HepG2 (cell line): ENCODE data around the gene GAN. TPM values are rescaled to one million over a fixed set of nuclear protein-coding genes. Genes with fewer than 3 reads are reported as not detected.
A peak's percentile ranks its signal among the peaks of the same experiment; 100 is the strongest.

Experiments
- CTCF ChIP-seq: sonication (generic); formaldehyde crosslinking; IDR thresholded peaks from 2 replicates; pipeline ENCODE4 v1.5.0; 2020; ENCODE audit warnings: mild to moderate bottlenecking, missing genetic modification reagents, moderate library complexity
- HMG20B ChIP-seq: conservative IDR thresholded peaks from 2 replicates; pipeline ENCODE4 v1.6.1; 2016; ENCODE audit warnings: missing genetic modification reagents, missing compliant biosample characterization
- NFATC3 ChIP-seq: sonication (generic); formaldehyde crosslinking; IDR thresholded peaks from 2 replicates; pipeline ENCODE4 v1.5.1; 2020; ENCODE audit warnings: mild to moderate bottlenecking, missing genetic modification reagents
- NONO ChIP-seq, 2 experiments: fragments of 450-650 bp in 1 of 2; sonication (generic) in 1 of 2; formaldehyde crosslinking in 1 of 2; IDR thresholded peaks in 1 of 2; conservative IDR thresholded peaks in 1 of 2; 2 replicates each; pipeline versions ENCODE4 v1.6.1 to v1.8.0; 2017 to 2022; ENCODE audit warnings: mild to moderate bottlenecking in 1 of 2, missing genetic modification reagents in 1 of 2, moderate library complexity in 1 of 2
- PBX3 ChIP-seq: sonication (generic); formaldehyde crosslinking; IDR thresholded peaks from 2 replicates; pipeline ENCODE4 v1.8.1; 2023; ENCODE audit warnings: missing genetic modification reagents, inconsistent platforms, borderline replicate concordance
- PHF21A ChIP-seq: sonication (generic); formaldehyde crosslinking; IDR thresholded peaks from 2 replicates; pipeline ENCODE4 v1.5.0; 2020; ENCODE audit warnings: mild to moderate bottlenecking, missing genetic modification reagents
- SRF ChIP-seq: IDR thresholded peaks from 2 replicates; pipeline ENCODE4 v1.6.1; 2011; ENCODE audit warnings: mild to moderate bottlenecking, low read depth, low read length, moderate library complexity
- ZNF160 ChIP-seq: sonication (generic); formaldehyde crosslinking; IDR thresholded peaks from 2 replicates; pipeline ENCODE4 v1.8.0; 2022; ENCODE audit warnings: mild to moderate bottlenecking, inconsistent platforms, missing genetic modification reagents
- ZNF24 ChIP-seq: fragments of 450-650 bp; IDR thresholded peaks from 2 replicates; pipeline ENCODE4 v1.6.1; 2017; ENCODE audit warnings: antibody characterized with exemption, mild to moderate bottlenecking
- ZNF44 ChIP-seq: sonication (generic); formaldehyde crosslinking; IDR thresholded peaks from 2 replicates; pipeline ENCODE4 v1.5.1; 2020; ENCODE audit warnings: mild to moderate bottlenecking, missing genetic modification reagents
- ZNF558 ChIP-seq: sonication (generic); formaldehyde crosslinking; IDR thresholded peaks from 2 replicates; pipeline ENCODE4 v1.9.0; 2022; ENCODE audit warnings: mild to moderate bottlenecking, missing genetic modification reagents, borderline replicate concordance
- ZNF660 ChIP-seq: sonication (generic); formaldehyde crosslinking; IDR thresholded peaks from 2 replicates; pipeline ENCODE4 v1.5.1; 2020; ENCODE audit warnings: mild to moderate bottlenecking, low read depth, missing genetic modification reagents, borderline replicate concordance
- polyA plus RNA-seq, 8 experiments: library from polyadenylated mRNA; depleted of rRNA in 3 of 8; stranded (reverse) in 7 of 8; unstranded in 1 of 8; fragments of >200 nt; fragmentation: Illumina TruSeq in 4 of 8; extraction: Trizol in 4 of 8; gene quantifications; 2 replicates each; pipeline versions ENCODE4 v1.2.1 to v1.2.3, GENCODE V29; 2011 to 2016; ENCODE audit warnings: low read depth in 4 of 8, missing spikeins in 1 of 8, mixed read lengths in 1 of 8; ENCODE audit not compliant: insufficient read depth in 1 of 8
- total RNA-seq, 5 experiments: library from RNA; depleted of rRNA; stranded (reverse); fragments of >200 nt; fragmentation: Illumina TruSeq; extraction: Trizol; gene quantifications; 2 replicates each; pipeline ENCODE4 v1.2.3, GENCODE V29; 2016; ENCODE audit warnings: low read depth in 1 of 5
- TF ChIP-seq, protein P1 (sequence below): sonication (generic); formaldehyde crosslinking; IDR thresholded peaks from 2 replicates; pipeline ENCODE4 v1.4.0; 2020; ENCODE audit warnings: missing genetic modification reagents
- TF ChIP-seq, protein P2 (sequence below): sonication (generic); formaldehyde crosslinking; IDR thresholded peaks from 2 replicates; pipeline ENCODE4 v1.9.0; 2021; ENCODE audit warnings: mild to moderate bottlenecking, missing genetic modification reagents
- TF ChIP-seq, protein P3 (sequence below): sonication (generic); formaldehyde crosslinking; IDR thresholded peaks from 2 replicates; pipeline ENCODE4 v1.8.1; 2023; ENCODE audit warnings: mild to moderate bottlenecking, moderate library complexity, missing genetic modification reagents

The GAN gene
- total and polyA plus RNA-seq, 2 of the 13 experiments (the other 11 are each of a cell fraction or from before 2014, with no cell fraction given), result 4.3 to 11.0 TPM

- TF ChIP-seq HMG20B (CRISPR knock-in tag), result no peak
- no peak for TF ChIP-seq ZNF160
- TF ChIP-seq NONO (IDR thresholded peaks at IDR 0.05), result no peak
- peak; percentile 92 for TF ChIP-seq NONO (CRISPR knock-in tag; conservative IDR thresholded peaks at IDR 0.05)
- TF ChIP-seq ZNF660, result no peak
- TF ChIP-seq, protein P1, sequence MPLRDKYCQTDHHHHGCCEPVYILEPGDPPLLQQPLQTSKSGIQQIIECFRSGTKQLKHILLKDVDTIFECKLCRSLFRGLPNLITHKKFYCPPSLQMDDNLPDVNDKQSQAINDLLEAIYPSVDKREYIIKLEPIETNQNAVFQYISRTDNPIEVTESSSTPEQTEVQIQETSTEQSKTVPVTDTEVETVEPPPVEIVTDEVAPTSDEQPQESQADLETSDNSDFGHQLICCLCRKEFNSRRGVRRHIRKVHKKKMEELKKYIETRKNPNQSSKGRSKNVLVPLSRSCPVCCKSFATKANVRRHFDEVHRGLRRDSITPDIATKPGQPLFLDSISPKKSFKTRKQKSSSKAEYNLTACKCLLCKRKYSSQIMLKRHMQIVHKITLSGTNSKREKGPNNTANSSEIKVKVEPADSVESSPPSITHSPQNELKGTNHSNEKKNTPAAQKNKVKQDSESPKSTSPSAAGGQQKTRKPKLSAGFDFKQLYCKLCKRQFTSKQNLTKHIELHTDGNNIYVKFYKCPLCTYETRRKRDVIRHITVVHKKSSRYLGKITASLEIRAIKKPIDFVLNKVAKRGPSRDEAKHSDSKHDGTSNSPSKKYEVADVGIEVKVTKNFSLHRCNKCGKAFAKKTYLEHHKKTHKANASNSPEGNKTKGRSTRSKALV, result no peak
- TF ChIP-seq NFATC3 (CRISPR knock-in tag), result no peak
- TF ChIP-seq PHF21A (CRISPR knock-in tag), result peak; percentile 55; the same call in 1 of the 2 replicates
- no peak for TF ChIP-seq CTCF (CRISPR knock-in tag)
- no peak; the same call in 1 of the 2 replicates for TF ChIP-seq PBX3 (CRISPR knock-in tag)
- TF ChIP-seq, protein P2, sequence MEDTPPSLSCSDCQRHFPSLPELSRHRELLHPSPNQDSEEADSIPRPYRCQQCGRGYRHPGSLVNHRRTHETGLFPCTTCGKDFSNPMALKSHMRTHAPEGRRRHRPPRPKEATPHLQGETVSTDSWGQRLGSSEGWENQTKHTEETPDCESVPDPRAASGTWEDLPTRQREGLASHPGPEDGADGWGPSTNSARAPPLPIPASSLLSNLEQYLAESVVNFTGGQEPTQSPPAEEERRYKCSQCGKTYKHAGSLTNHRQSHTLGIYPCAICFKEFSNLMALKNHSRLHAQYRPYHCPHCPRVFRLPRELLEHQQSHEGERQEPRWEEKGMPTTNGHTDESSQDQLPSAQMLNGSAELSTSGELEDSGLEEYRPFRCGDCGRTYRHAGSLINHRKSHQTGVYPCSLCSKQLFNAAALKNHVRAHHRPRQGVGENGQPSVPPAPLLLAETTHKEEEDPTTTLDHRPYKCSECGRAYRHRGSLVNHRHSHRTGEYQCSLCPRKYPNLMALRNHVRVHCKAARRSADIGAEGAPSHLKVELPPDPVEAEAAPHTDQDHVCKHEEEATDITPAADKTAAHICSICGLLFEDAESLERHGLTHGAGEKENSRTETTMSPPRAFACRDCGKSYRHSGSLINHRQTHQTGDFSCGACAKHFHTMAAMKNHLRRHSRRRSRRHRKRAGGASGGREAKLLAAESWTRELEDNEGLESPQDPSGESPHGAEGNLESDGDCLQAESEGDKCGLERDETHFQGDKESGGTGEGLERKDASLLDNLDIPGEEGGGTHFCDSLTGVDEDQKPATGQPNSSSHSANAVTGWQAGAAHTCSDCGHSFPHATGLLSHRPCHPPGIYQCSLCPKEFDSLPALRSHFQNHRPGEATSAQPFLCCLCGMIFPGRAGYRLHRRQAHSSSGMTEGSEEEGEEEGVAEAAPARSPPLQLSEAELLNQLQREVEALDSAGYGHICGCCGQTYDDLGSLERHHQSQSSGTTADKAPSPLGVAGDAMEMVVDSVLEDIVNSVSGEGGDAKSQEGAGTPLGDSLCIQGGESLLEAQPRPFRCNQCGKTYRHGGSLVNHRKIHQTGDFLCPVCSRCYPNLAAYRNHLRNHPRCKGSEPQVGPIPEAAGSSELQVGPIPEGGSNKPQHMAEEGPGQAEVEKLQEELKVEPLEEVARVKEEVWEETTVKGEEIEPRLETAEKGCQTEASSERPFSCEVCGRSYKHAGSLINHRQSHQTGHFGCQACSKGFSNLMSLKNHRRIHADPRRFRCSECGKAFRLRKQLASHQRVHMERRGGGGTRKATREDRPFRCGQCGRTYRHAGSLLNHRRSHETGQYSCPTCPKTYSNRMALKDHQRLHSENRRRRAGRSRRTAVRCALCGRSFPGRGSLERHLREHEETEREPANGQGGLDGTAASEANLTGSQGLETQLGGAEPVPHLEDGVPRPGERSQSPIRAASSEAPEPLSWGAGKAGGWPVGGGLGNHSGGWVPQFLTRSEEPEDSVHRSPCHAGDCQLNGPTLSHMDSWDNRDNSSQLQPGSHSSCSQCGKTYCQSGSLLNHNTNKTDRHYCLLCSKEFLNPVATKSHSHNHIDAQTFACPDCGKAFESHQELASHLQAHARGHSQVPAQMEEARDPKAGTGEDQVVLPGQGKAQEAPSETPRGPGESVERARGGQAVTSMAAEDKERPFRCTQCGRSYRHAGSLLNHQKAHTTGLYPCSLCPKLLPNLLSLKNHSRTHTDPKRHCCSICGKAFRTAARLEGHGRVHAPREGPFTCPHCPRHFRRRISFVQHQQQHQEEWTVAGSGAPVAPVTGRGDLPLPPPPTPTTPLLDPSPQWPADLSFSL (CRISPR knock-in tag), result no peak
- peak; percentile 77 for TF ChIP-seq SRF
- no peak; the same call in 1 of the 2 replicates for TF ChIP-seq ZNF24
- TF ChIP-seq, protein P3, sequence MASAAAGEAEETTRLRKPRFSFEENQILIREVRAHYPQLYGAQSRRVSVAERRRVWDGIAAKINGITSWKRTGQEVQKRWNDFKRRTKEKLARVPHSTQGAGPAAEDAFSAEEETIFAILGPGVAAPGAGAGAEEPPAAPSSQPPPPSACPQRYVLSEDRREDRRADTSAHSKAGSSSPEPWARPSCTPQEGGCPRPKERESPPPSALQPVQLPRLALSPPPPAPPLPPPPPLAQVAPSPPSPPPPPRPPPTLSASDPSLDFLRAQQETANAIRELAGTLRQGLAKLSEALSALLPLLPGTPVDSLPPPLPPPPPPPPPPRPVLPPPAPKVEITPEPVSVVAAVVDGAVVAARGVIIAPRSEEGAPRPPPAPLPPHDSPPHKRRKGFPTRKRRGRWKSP (CRISPR knock-in tag), result peak; percentile 85
- no peak for TF ChIP-seq ZNF558 (CRISPR knock-in tag)
- TF ChIP-seq ZNF44 (CRISPR knock-in tag), result 0 out of 2 replicates have a peak, but pooled peaks have one; percentile 87
Observed at GRCh38 chr16:81314603-81315270, at the start of gene GAN (continued).
